Activated naive CD8-positive, alpha-beta T cell treated with anti-CD3 and anti-CD28 coated beads, Interleukin-2, amount 10 ng/mL, durations not matched to agents 7 days and 5 days (primary cell): Measurements from ENCODE around the gene CREB5. TPM values are rescaled to one million over a fixed set of nuclear protein-coding genes. Genes with fewer than 3 reads are reported as not detected.

ENCODE experiments used
- ATAC-seq: fragments of 150-1000 bp; cut with Tn5 transposase; one replicate; pipeline ENCODE4 v1.10.0; 2021; ENCODE audit warnings: low read depth, moderate library complexity
- POLR2A ChIA-PET: fragments of 350-600 bp; sonication (Branson Sonifier 250); formaldehyde crosslinking; loops from one replicate; lab custom pipeline; 2021; ENCODE audit warnings: antibody characterized with exemption; lab: Charles Lee
- DNase-seq: peaks from one replicate; pipeline ENCODE4 v3.0.0; 2021
- H3K27ac Mint-ChIP-seq: one replicate; pipeline ENCODE4 v1.8.0; 2022; ENCODE audit warnings: mild to moderate bottlenecking, mixed read lengths
- H3K27me3 Mint-ChIP-seq: one replicate; pipeline ENCODE4 v1.8.0; 2022; ENCODE audit warnings: mild to moderate bottlenecking, moderate library complexity, mixed read lengths
- H3K36me3 Mint-ChIP-seq: one replicate; pipeline ENCODE4 v1.8.0; 2021; ENCODE audit warnings: mild to moderate bottlenecking, mixed read lengths
- H3K4me1 Mint-ChIP-seq: one replicate; pipeline ENCODE4 v1.8.0; 2021; ENCODE audit warnings: mixed read lengths
- H3K4me3 Mint-ChIP-seq: one replicate; pipeline ENCODE4 v1.8.0; 2022; ENCODE audit warnings: mild to moderate bottlenecking, moderate library complexity, mixed read lengths
- H3K9me3 Mint-ChIP-seq: one replicate; pipeline ENCODE4 v1.8.0; 2021; ENCODE audit warnings: mixed read lengths
- total RNA-seq, 2 experiments: library from RNA; stranded (reverse); gene quantifications; one replicate each; pipeline ENCODE4 v1.2.3, GENCODE V29; 2021

The CREB5 gene
- total RNA-seq, 2 experiments from 2014 or later: not detected

DNA sequence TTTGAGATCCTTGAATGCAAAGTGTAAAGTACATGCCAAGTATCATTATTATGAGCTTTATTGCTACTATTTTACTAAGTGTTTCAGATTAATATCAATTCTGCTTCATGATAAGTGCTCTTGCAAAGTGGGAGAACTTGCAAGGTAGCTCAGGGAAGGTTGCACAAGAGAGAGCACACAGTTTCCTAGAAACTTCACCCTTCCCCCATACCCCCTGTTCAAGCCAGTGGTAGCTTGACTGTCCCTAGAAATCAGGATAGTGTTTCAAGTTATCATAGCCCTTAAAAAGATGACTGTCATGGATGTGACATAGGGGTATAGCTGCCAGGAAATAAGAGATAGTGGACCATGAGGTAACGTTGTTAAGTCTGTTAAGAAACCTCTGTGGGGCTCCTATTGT, 294.3 kb downstream of the CREB5 start:
- Mint-ChIP-seq H3K4me1 (peaks cover 3% of the 10 kb centered on the region), H3K4me3 (no peak overlapping the region), H3K36me3 (no peaks in the 10 kb centered on the region), H3K27ac (no peak overlapping the region), H3K27me3 (peaks cover 7% of the 10 kb centered on the region), H3K9me3 (no peaks in the 10 kb centered on the region)
- ATAC-seq (no peak), DNase-seq (no peak)
- POLR2A ChIA-PET: no interaction called here

- no peaks in the 10 kb centered on the region for H3K36me3 Mint-ChIP-seq
These were observed 295.0 kb downstream of the CREB5 start for GRCh38 chr7:28707291-28707690.

DNA sequence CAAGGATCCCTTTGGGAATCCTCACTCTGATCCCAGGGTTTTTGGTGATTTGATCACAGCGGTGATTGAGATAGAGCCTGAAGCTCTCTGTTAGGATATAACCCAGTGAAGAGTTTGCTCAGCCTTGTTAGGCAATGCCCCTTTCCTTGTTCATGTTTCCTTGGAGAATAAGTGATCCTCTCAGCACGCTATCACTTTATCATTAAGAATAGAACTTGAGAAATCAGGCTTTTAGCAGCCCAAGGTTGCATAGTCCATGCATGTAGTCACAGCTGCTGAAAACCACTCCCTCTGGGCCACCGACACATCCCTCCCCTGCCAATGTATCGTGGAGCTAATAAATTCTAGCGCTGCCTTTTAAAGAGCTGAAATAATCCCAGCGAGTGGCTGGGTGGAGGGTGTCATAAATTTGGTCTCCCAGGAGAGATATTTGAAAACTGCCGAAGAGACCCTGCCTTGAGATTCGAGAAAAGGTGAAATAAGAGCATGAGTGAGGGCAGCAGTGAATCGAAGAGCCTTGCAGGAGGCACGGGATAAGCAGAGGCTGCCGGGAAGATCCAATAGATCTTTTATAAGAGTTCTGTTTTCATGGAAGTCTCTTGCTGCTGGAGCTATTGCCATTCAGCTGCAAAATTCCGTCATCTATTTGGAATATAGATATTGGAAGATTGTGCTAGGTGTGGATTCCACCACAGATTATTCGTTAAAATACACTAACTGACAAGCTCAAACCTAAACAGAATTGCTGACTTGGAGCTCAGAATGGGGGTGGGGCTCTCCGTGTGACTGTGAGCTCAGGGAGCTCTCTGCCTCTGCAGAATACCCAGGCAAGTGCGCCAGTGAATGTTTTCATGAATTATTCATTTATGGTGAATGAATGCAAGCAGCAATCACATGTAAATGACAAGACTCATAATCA, 296.0 kb downstream of the CREB5 start:
- Mint-ChIP-seq H3K4me3 (no peak overlapping the region), H3K36me3 (no peaks in the 10 kb centered on the region), H3K9me3 (no peaks in the 10 kb centered on the region), H3K27ac (no peak overlapping the region), H3K4me1 (peaks cover 3% of the 10 kb centered on the region), H3K27me3 (peaks cover 9% of the 10 kb centered on the region)
- no peak for ATAC-seq
- DNase-seq: no peak
- POLR2A ChIA-PET: no interaction called here

More at GRCh38 chr7:28707291-28707690, 295.0 kb downstream of the CREB5 start:
- no peak for ATAC-seq
- DNase-seq: no peak
- peaks cover 3% of the 10 kb centered on the region for H3K4me1 Mint-ChIP-seq
- H3K9me3 Mint-ChIP-seq: no peaks in the 10 kb centered on the region
- peaks cover 7% of the 10 kb centered on the region for H3K27me3 Mint-ChIP-seq
- H3K27ac Mint-ChIP-seq: no peak overlapping the region
- POLR2A ChIA-PET: no interaction called here
- H3K4me3 Mint-ChIP-seq: no peak overlapping the region

DNA sequence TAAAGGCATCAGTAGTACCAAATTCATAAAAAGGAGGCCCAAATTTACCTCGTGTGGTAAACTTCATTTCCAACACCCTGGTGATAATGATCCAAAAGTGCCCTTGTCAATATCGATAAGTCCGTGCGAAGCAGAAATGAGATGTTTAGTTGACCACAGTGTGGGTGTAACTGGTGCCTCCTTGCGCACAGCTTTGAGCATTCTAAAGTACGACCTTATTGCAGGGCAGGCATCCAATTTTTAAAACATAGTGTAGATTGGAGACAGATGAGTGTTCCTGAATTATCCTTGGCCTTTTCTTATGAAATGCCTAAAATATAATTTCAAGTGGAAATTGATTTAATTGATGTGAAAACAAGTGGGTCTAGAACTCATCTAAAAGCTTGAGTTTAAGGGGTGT, 297.4 kb downstream of the CREB5 start:
- ATAC-seq: no peak
- no peak for DNase-seq
- POLR2A ChIA-PET: no interaction called here
- Mint-ChIP-seq H3K27me3 (peaks cover 12% of the 10 kb centered on the region), H3K36me3 (no peaks in the 10 kb centered on the region), H3K4me1 (peaks cover 3% of the 10 kb centered on the region), H3K4me3 (no peak overlapping the region), H3K27ac (no peak overlapping the region), H3K9me3 (no peaks in the 10 kb centered on the region)

DNA sequence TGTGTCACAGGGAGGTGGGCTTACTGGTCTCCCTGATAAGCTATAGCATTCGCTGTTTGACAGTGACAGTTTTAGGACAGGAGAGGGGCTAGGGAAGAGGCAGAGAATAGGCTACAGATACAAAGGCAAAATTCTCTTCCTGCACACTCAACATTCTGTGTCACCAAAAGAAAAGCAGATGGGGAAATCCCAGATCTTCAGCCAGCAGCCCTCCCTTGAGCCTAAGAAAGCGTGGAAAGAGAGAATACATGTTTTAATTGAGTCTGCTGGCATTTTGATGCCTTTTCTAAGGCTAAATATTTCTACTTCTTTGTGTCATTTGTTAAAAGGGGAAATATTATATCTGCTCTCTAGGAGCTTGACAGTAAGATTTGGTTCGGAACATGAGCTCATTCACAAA, 298.8 kb downstream of the CREB5 start:
- Mint-ChIP-seq H3K36me3 (no peaks in the 10 kb centered on the region), H3K4me1 (peaks cover 3% of the 10 kb centered on the region)
- POLR2A ChIA-PET: no interaction called here

DNA sequence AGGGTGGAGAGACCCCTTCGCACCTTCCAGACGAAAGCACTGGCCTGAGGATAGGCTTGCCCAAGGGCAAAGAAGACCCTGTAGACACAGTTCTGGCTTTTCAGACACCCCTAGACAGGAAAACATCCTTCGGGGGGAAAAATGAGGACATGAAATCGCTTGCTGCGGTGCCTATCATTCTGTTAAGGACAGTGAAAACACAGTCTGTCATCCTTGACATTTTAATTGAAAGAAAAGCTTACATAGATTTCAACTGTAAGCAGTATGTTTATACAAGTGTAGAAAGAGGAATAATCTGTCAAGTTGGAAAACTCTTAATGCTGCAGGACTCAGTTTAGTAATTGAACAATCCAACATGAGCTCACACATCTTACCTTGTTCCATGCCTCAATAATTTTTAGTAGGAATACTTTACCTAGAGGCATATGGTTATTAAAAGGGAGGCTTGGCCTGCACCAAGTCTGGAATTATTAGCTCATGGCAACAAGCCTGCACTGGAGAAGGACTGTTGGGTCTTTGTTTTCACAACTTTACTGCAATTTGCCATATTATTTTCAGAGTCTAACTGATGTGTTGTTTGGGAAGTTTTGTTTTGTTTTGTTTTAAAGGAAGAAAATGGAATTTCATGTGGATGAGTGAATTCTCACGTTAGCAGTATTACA, 302.3 kb downstream of the CREB5 start:
- DNase-seq: no peak
- POLR2A ChIA-PET: no interaction called here
- Mint-ChIP-seq H3K27ac (no peak overlapping the region), H3K36me3 (no peaks in the 10 kb centered on the region), H3K27me3 (peaks cover 8% of the 10 kb centered on the region), H3K4me1 (peaks cover 3% of the 10 kb centered on the region), H3K9me3 (no peaks in the 10 kb centered on the region), H3K4me3 (no peak overlapping the region)
- ATAC-seq: no peak

More for the DNA sequence above, 298.8 kb downstream of the CREB5 start:
- H3K9me3 Mint-ChIP-seq: no peaks in the 10 kb centered on the region
- peaks cover 10% of the 10 kb centered on the region for H3K27me3 Mint-ChIP-seq
- H3K4me3 Mint-ChIP-seq: no peak overlapping the region
- no peak overlapping the region for H3K27ac Mint-ChIP-seq
- no peak for DNase-seq
- no peak for ATAC-seq

DNA sequence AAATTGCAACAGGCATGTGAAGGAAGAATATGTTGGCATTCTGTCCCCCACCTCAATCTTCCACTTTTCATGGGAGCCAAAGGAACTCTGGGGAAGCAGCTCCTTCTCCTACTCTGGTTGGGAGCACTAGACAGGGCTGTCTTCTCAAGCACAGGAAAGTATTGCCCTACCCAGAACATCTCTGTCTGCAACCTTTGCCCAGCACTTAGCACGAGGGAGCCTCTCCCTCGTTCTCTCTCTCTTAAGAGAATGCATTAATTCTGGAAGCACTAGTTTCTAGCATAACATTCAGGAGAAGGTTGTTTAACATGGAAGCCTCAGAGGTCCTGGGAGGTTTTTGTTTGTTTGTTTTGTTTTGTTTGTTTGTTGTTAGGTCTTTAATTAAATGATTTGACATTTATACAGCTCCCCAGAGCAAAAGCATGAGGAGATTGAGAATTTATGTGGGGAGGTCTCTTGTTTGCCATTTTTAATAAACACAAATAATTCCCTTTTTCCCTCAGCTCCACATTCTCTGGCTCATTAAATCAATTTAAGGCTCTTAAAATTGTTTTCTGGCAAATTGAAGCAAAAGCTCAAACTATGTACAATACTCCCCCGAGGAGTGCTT, 305.2 kb downstream of the CREB5 start:
- ATAC-seq (no peak), DNase-seq (no peak)
- Mint-ChIP-seq H3K4me3 (no peak overlapping the region), H3K27ac (no peak overlapping the region), H3K4me1 (no peaks in the 10 kb centered on the region), H3K36me3 (no peaks in the 10 kb centered on the region), H3K9me3 (no peaks in the 10 kb centered on the region), H3K27me3 (peaks cover 8% of the 10 kb centered on the region)
- POLR2A ChIA-PET: no interaction called here

- no peak overlapping the region for H3K27ac Mint-ChIP-seq
- H3K4me1 Mint-ChIP-seq: no peaks in the 10 kb centered on the region
- POLR2A ChIA-PET: no interaction called here
- no peak for DNase-seq
- no peaks in the 10 kb centered on the region for H3K36me3 Mint-ChIP-seq
- no peak overlapping the region for H3K4me3 Mint-ChIP-seq
- peaks cover 6% of the 10 kb centered on the region for H3K27me3 Mint-ChIP-seq
- no peaks in the 10 kb centered on the region for H3K9me3 Mint-ChIP-seq
- ATAC-seq: no peak
These were observed 305.8 kb downstream of the CREB5 start for GRCh38 chr7:28718055-28718481.

DNA sequence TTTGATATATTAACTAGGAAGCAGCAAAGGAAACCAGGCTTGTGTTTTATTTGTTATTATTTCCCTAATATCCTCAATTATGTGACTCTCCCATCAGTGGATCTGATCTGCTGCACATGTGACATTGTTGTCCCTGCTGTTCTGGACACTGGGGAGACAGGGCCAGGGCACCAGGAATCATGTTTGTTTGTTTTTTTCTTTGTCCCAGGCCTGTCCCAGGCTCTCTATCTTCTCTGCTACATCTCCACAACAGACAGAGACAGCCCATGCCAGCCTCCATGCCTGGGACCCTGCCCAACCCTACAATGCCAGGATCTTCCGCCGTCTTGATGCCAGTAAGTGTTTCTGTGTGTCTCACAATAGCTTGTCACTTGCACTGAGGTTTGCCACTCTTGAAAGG, 306.2 kb downstream of the CREB5 start:
- Mint-ChIP-seq H3K9me3 (no peaks in the 10 kb centered on the region), H3K27ac (no peak overlapping the region), H3K4me1 (no peaks in the 10 kb centered on the region), H3K4me3 (no peak overlapping the region), H3K36me3 (no peaks in the 10 kb centered on the region), H3K27me3 (peaks cover 6% of the 10 kb centered on the region)
- ATAC-seq (no peak), DNase-seq (no peak)
- POLR2A ChIA-PET: no interaction called here

DNA sequence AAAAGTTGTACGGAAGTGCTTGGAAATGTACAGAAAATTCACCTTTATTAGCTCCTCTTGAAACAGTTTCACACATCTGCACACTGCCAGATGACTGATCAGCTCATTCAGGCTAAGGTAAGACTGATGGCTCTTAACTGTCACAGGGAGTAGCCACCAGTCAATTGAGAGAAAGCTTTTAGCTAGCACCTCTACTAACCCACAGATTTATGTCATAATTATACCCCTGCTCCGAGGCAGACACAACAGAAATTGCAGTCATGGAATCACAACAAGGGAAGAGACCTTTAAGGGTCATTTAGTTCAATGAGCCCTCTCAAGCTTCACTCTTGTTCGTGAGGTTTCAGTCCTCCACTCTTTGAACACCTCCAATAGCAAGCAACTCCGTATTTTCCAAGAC, 310.4 kb downstream of the CREB5 start:
- no peak overlapping the region for H3K27ac Mint-ChIP-seq
- no peak overlapping the region for H3K4me3 Mint-ChIP-seq
- peaks cover 2% of the 10 kb centered on the region for H3K4me1 Mint-ChIP-seq
- no peak for ATAC-seq
- peaks cover 2% of the 10 kb centered on the region for H3K27me3 Mint-ChIP-seq
- POLR2A ChIA-PET: no interaction called here
- no peaks in the 10 kb centered on the region for H3K36me3 Mint-ChIP-seq
- no peak for DNase-seq
- no peaks in the 10 kb centered on the region for H3K9me3 Mint-ChIP-seq

- H3K36me3 Mint-ChIP-seq: no peaks in the 10 kb centered on the region
- ATAC-seq (no peak), DNase-seq (no peak)
- H3K9me3 Mint-ChIP-seq: no peaks in the 10 kb centered on the region
- POLR2A ChIA-PET: no interaction called here
- no peak overlapping the region for H3K27ac Mint-ChIP-seq
- H3K4me3 Mint-ChIP-seq: no peak overlapping the region
- peaks cover 2% of the 10 kb centered on the region for H3K4me1 Mint-ChIP-seq
- peaks cover 4% of the 10 kb centered on the region for H3K27me3 Mint-ChIP-seq
These were observed 311.0 kb downstream of the CREB5 start for GRCh38 chr7:28723336-28723735.

DNA sequence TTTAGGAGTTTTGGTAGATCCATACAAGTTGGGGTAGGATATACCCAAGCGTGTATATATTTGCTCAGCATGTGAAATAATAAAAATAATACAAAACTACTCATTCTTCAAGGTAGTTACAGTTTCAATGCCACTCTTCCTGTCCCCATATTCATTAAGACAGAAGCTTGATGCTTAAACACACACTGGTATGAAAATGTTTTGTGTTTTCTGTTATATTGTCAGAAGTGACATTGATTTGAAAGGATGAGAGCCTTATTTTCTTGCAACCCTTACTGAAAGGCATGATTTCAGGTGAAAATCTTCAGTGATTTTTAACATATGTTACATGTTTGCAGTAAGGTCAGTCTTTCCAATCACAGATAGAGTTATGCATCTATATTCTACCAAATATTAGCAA, 312.2 kb downstream of the CREB5 start:
- Mint-ChIP-seq H3K27me3 (peaks cover 6% of the 10 kb centered on the region), H3K9me3 (no peaks in the 10 kb centered on the region), H3K27ac (no peak overlapping the region), H3K4me1 (peaks cover 2% of the 10 kb centered on the region), H3K36me3 (no peaks in the 10 kb centered on the region), H3K4me3 (no peak overlapping the region)
- DNase-seq (no peak), ATAC-seq (no peak)
- POLR2A ChIA-PET: no interaction called here

DNA sequence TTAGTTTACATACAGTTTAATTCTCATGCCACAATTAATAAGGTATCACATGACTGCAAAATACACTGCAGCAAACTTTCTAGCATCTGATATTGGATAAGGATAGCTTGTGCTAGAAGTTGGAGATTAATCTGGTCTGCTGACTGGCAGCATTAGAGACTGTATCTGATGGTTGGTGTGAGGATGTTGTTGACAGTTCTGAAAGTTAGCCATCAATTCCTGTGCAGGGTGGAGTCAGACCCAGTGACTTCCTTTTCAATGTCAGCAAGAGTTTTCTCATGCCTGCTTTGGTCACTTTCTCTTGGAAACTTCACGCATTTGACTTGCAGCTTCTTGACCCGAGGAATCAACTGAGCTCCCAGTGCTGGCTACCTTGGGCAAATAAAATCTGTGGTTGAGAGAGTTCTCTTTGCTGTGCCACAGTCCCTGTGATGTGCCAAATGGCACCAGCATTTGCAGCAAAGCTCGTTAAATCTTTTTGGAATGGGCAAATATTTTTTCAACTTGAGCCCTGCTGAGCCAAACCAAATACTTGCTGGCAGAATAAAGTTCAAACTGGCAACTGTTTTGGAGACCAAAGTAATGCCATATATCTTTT, 312.8 kb downstream of the CREB5 start:
- H3K9me3 Mint-ChIP-seq: no peaks in the 10 kb centered on the region
- POLR2A ChIA-PET: no interaction called here
- H3K4me1 Mint-ChIP-seq: peaks cover 2% of the 10 kb centered on the region
- H3K27ac Mint-ChIP-seq: no peak overlapping the region
- no peak overlapping the region for H3K4me3 Mint-ChIP-seq
- H3K27me3 Mint-ChIP-seq: peaks cover 6% of the 10 kb centered on the region
- no peak for ATAC-seq
- no peak for DNase-seq
- no peaks in the 10 kb centered on the region for H3K36me3 Mint-ChIP-seq
